DOHH2 (cell line): ENCODE results near the gene CD207.

Experiments
- H3F3A ChIP-seq: fragments of 200-600 bp; sonication (generic), shearing (Covaris generic); 2 replicates; pipeline ENCODE4 v1.6.0; 2016; ENCODE audit warnings: antibody characterized with exemption, mild to moderate bottlenecking; ENCODE audit not compliant: control insufficient read depth, insufficient read depth
- H3K27ac ChIP-seq: fragments of 200-600 bp; sonication (generic); 2 replicates; pipeline ENCODE4 v1.5.1; 2014; ENCODE audit warnings: low read depth, mild to moderate bottlenecking, low read length, moderate library complexity
- H3K27me3 ChIP-seq: fragments of 200-600 bp; sonication (generic); 2 replicates; pipeline ENCODE4 v1.6.1; 2014; ENCODE audit warnings: mild to moderate bottlenecking, low read length, mixed read lengths; ENCODE audit not compliant: control insufficient read depth
- H3K36me3 ChIP-seq: fragments of 200-600 bp; sonication (generic); 2 replicates; pipeline ENCODE4 v1.6.1; 2014; ENCODE audit warnings: mild to moderate bottlenecking, low read length, moderate library complexity, mixed read lengths; ENCODE audit not compliant: control insufficient read depth
- H3K4me1 ChIP-seq: fragments of 200-600 bp; sonication (generic); 2 replicates; pipeline ENCODE4 v1.6.1; 2014; ENCODE audit warnings: mild to moderate bottlenecking, low read length, mixed read lengths; ENCODE audit not compliant: control insufficient read depth
- H3K4me2 ChIP-seq: fragments of 200-600 bp; sonication (generic); 2 replicates; pipeline ENCODE4 v1.6.0; 2014; ENCODE audit warnings: mild to moderate bottlenecking, low read length, moderate library complexity
- H3K4me3 ChIP-seq: fragments of 200-600 bp; sonication (generic); 2 replicates; pipeline ENCODE4 v1.5.1; 2014; ENCODE audit warnings: mild to moderate bottlenecking, low read length, mixed read lengths
- H3K79me2 ChIP-seq: fragments of 200-600 bp; sonication (generic); 2 replicates; pipeline ENCODE4 v1.6.1; 2014; ENCODE audit warnings: mild to moderate bottlenecking, low read length, mixed read lengths; ENCODE audit not compliant: control insufficient read depth
- H3K9me2 ChIP-seq: fragments of 200-600 bp; sonication (generic); replicated peaks from 2 replicates; pipeline ENCODE4 v1.6.1; 2014; ENCODE audit warnings: mild to moderate bottlenecking, low read length, mixed read lengths; ENCODE audit not compliant: control insufficient read depth
- H3K9me3 ChIP-seq: fragments of 200-600 bp; sonication (generic); 2 replicates; pipeline ENCODE4 v1.6.1; 2014; ENCODE audit warnings: antibody characterized with exemption, low read length, mixed read lengths; ENCODE audit not compliant: control insufficient read depth, insufficient read depth
- H4K20me1 ChIP-seq: fragments of 200-600 bp; sonication (generic); 2 replicates; pipeline ENCODE4 v1.6.0; 2014; ENCODE audit warnings: low read depth, mild to moderate bottlenecking, antibody characterized with exemption, low read length, moderate library complexity; ENCODE audit not compliant: control insufficient read depth, insufficient read depth
- EZH2phosphoT487 ChIP-seq: fragments of 200-600 bp; sonication (generic); IDR thresholded peaks from 2 replicates; pipeline ENCODE4 v1.6.1; 2017; ENCODE audit warnings: borderline replicate concordance, mild to moderate bottlenecking, antibody characterized with exemption, low read length, moderate library complexity, mixed read lengths
- TF ChIP-seq, protein P1 (sequence below): fragments of 200-600 bp; sonication (generic); IDR thresholded peaks from one replicate; pipeline ENCODE4 v1.5.1; 2014; ENCODE audit warnings: antibody characterized with exemption, mild to moderate bottlenecking, low read depth, low read length; ENCODE audit not compliant: poor library complexity, severe bottlenecking

CD207 gene

DNA sequence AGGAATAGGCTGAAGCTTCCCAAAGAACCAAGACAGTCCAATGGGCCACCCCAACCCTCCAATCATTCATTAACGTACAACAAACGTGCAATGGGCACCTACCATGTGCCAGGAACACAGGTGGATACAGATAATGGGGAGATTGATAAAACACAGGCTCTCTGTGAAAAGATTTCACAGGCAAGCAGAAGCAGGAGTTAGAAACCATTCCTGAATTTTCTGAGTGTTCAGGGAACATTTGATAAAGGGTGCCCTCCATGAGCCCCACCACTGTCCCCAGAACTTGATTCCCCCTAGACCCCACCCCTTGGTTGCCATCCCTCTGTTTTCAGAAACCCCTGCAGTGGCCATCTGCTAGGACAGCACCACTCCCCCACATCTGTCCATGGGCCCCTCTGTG is 1.5 kb downstream of the CD207 start:
- no peaks in the 10 kb centered on the region for H3K9me2 ChIP-seq
- no peaks in the 10 kb centered on the region for H3K79me2 ChIP-seq
- H3K36me3 ChIP-seq, result no peaks in the 10 kb centered on the region
- no peaks in the 10 kb centered on the region for H3K9me3 ChIP-seq
- no peak overlapping the region for H3K4me2 ChIP-seq
- H3K27me3 ChIP-seq, result peaks cover 8% of the 10 kb centered on the region; the same call in 1 of the 2 replicates
- no peak for TF ChIP-seq EZH2phosphoT487
- TF ChIP-seq, protein P1, sequence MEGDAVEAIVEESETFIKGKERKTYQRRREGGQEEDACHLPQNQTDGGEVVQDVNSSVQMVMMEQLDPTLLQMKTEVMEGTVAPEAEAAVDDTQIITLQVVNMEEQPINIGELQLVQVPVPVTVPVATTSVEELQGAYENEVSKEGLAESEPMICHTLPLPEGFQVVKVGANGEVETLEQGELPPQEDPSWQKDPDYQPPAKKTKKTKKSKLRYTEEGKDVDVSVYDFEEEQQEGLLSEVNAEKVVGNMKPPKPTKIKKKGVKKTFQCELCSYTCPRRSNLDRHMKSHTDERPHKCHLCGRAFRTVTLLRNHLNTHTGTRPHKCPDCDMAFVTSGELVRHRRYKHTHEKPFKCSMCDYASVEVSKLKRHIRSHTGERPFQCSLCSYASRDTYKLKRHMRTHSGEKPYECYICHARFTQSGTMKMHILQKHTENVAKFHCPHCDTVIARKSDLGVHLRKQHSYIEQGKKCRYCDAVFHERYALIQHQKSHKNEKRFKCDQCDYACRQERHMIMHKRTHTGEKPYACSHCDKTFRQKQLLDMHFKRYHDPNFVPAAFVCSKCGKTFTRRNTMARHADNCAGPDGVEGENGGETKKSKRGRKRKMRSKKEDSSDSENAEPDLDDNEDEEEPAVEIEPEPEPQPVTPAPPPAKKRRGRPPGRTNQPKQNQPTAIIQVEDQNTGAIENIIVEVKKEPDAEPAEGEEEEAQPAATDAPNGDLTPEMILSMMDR, result no peak
- no peaks in the 10 kb centered on the region for H3K4me1 ChIP-seq
- H3K4me3 ChIP-seq, result no peak overlapping the region
- H4K20me1 ChIP-seq, result no peaks in the 10 kb centered on the region
- H3F3A ChIP-seq, result no peaks in the 10 kb centered on the region
- H3K27ac ChIP-seq, result no peak overlapping the region

DNA sequence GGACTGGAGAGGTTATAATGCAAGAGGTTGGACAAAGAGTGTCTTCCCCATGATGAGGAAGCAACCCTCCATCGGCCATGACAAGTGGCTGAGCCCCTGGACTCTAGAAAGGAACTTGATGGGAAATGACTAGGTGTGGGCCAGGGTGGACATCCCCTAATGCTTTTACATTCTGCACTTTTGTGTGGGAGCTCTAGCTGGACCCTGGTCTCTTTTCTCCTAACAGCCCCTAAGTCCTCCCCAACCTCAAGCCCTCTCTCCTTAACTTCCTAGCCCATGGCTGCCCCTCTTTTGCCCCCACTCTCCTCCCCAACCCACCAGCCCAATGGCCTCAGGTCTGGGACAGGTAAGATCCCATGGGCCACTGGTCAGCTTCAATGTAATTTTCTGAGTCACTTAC is 2.4 kb downstream of the CD207 start:
- H3F3A ChIP-seq, result no peaks in the 10 kb centered on the region
- peaks cover 8% of the 10 kb centered on the region; the same call in 1 of the 2 replicates for H3K27me3 ChIP-seq
- TF ChIP-seq, protein P1, result no peak
- no peak for TF ChIP-seq EZH2phosphoT487
- H4K20me1 ChIP-seq, result no peaks in the 10 kb centered on the region
- no peaks in the 10 kb centered on the region for H3K4me1 ChIP-seq
- no peak overlapping the region for H3K27ac ChIP-seq
- no peaks in the 10 kb centered on the region for H3K9me2 ChIP-seq
- no peaks in the 10 kb centered on the region for H3K36me3 ChIP-seq
- no peaks in the 10 kb centered on the region for H3K9me3 ChIP-seq
- H3K4me3 ChIP-seq, result no peak overlapping the region
- no peaks in the 10 kb centered on the region for H3K79me2 ChIP-seq
- no peak overlapping the region for H3K4me2 ChIP-seq

DNA sequence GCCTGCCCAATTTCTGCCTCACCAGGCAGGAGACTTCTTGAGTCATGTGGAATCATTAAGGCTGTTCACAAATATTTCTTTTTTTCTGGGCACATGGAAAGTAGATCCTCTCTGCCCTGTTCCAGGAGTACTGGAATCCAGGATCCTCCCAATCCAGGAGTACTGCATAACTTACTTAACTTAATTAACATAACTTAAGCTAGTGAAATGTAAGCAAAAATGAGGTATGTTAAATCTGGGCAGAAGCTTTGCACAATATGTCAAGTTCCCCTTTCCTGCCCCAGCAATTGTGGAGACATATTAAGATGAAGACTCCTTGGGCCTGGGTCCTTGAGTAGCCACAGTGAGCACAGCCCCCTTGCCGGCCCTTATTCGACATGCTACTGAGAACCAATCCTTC is 3.2 kb downstream of the CD207 start:
- H3K9me3 ChIP-seq, result no peaks in the 10 kb centered on the region
- no peaks in the 10 kb centered on the region for H3K9me2 ChIP-seq
- H3K79me2 ChIP-seq, result no peaks in the 10 kb centered on the region
- no peaks in the 10 kb centered on the region for H3K36me3 ChIP-seq
- peaks cover 10% of the 10 kb centered on the region for H3K27me3 ChIP-seq
- H3K4me3 ChIP-seq, result no peak overlapping the region
- TF ChIP-seq EZH2phosphoT487, result no peak
- TF ChIP-seq, protein P1, result no peak
- no peak overlapping the region for H3K4me2 ChIP-seq
- H3K27ac ChIP-seq, result no peak overlapping the region
- H3K4me1 ChIP-seq, result no peaks in the 10 kb centered on the region
- no peaks in the 10 kb centered on the region for H4K20me1 ChIP-seq
- H3F3A ChIP-seq, result no peaks in the 10 kb centered on the region

DNA sequence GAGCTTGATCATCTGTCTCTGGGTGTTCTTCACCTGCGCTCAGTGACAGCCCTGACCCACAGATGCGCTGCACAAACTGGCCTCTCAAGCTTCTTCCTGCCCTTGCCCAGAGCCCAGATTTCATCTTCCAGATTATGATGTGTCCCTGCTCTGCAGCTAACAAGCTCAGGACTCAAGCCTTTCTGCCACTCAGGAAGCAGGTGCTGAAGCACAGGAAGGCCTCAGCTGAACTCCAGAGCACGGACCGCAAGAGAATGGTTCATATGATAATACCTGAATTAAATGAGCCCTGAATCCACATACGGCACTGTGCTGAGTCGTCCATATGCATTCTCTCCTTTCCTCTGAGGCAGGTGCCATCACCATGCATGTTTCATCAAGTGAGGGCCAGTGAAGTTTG is 3.8 kb downstream of the CD207 start:
- Histone ChIP-seq H3F3A (no peaks in the 10 kb centered on the region), H3K9me3 (no peaks in the 10 kb centered on the region), H3K4me3 (no peak overlapping the region), H3K4me2 (no peak overlapping the region), H4K20me1 (no peaks in the 10 kb centered on the region), H3K27me3 (peaks cover 10% of the 10 kb centered on the region), H3K27ac (no peak overlapping the region), H3K4me1 (no peaks in the 10 kb centered on the region), H3K9me2 (no peaks in the 10 kb centered on the region), H3K36me3 (no peaks in the 10 kb centered on the region), H3K79me2 (no peaks in the 10 kb centered on the region)
- TF ChIP-seq, protein P1, result no peak
- no peak for TF ChIP-seq EZH2phosphoT487
